GM21717 (cell line): Measurements from ENCODE around the gene RETREG3.

Experiments
- ATAC-seq: cut with Tn5 transposase; IDR thresholded peaks from one replicate; pipeline ENCODE4 v1.9.1; 2021; ENCODE audit warnings: mild to moderate bottlenecking, moderate library complexity; ENCODE audit not compliant: unreplicated experiment

Gene RETREG3

GRCh38 chr17:42613699-42614295 is 4.6 kb upstream of the RETREG3 start:
- no peak for ATAC-seq

GRCh38 chr17:42612013-42612412 is 2.8 kb upstream of the RETREG3 start:
- no peak for ATAC-seq

- ATAC-seq = peak; percentile 17
These were observed 934 bp upstream of the RETREG3 start for GRCh38 chr17:42609814-42610801.

GRCh38 chr17:42608305-42609181 is 631 bp downstream of the RETREG3 start:
- peak; percentile 29 for ATAC-seq

- no peak for ATAC-seq
These were observed 1.4 kb downstream of the RETREG3 start for GRCh38 chr17:42607769-42608168.

GRCh38 chr17:42603318-42603717 is 5.9 kb downstream of the RETREG3 start:
- no peak for ATAC-seq

GRCh38 chr17:42598905-42599304 is 10.3 kb downstream of the RETREG3 start:
- ATAC-seq = no peak

- no peak for ATAC-seq
These were observed 12.8 kb downstream of the RETREG3 start for GRCh38 chr17:42596386-42596785.

GRCh38 chr17:42591411-42591810 is 17.8 kb downstream of the RETREG3 start:
- ATAC-seq = no peak

- ATAC-seq = no peak
These were observed 18.3 kb downstream of the RETREG3 start for GRCh38 chr17:42590886-42591285.

- no peak for ATAC-seq
These were observed 22.5 kb downstream of the RETREG3 start for GRCh38 chr17:42586514-42587230.

GRCh38 chr17:42585353-42585752 is 23.8 kb downstream of the RETREG3 start:
- ATAC-seq = no peak

GRCh38 chr17:42584880-42585279 is 24.3 kb downstream of the RETREG3 start:
- ATAC-seq = no peak

- ATAC-seq = no peak
These were observed 27.4 kb downstream of the RETREG3 start for GRCh38 chr17:42581744-42582270.

- no peak for ATAC-seq
These were observed 29.2 kb downstream of the RETREG3 start for GRCh38 chr17:42579794-42580551.

- ATAC-seq = no peak
These were observed 30.8 kb downstream of the RETREG3 start for GRCh38 chr17:42578282-42578869.

- peak; percentile 50 for ATAC-seq
These were observed 31.5 kb downstream of the RETREG3 start, which contains the start of gene PSMC3IP for GRCh38 chr17:42577532-42578281. TSS of gene PSMC3IP (minus strand) at chr17:42577729. CDS start at chr17:42577686, 43 bp downstream.

- ATAC-seq = no peak
These were observed 32.0 kb downstream of the RETREG3 start for GRCh38 chr17:42577140-42577531.
